Measurements from ENCODE around the gene SPTY2D1.

Gene SPTY2D1

GRCh38 chr11:18566406-18566805 lies 67.7 kb downstream of the SPTY2D1 start:
- no peak for DNase-seq (ENCODE audit: low read depth in 4 of 4, low spot score in 1 of 4)

- no peak for DNase-seq (ENCODE audit: low read depth in 4 of 4, low spot score in 1 of 4)
Measured at GRCh38 chr11:18564149-18564548, 70.0 kb downstream of the SPTY2D1 start.

GRCh38 chr11:18563090-18563730 lies 70.9 kb downstream of the SPTY2D1 start:
- no peak for DNase-seq (ENCODE audit: low read depth in 4 of 4, low spot score in 1 of 4)

All from stimulated activated CD4-positive, alpha-beta T cell treated with anti-CD3 and anti-CD28 coated beads, Interleukin-1b, Interleukin-23, amount 100 ng/mL, for 24 hours (primary cell).